Nucleus accumbens (tissue), 56 donors: ENCODE data around the gene FOXA1.
"Not testable (repeated sequence)": the region's sequence is repeated elsewhere in the genome, so short reads cannot be mapped to it uniquely, and the experiment has no call there.

Source experiments
- DNase-seq, 56 donors: peaks; one replicate each; lab custom pipeline; 2025; lab: John Stamatoyannopoulos, UW

The FOXA1 gene

DNA sequence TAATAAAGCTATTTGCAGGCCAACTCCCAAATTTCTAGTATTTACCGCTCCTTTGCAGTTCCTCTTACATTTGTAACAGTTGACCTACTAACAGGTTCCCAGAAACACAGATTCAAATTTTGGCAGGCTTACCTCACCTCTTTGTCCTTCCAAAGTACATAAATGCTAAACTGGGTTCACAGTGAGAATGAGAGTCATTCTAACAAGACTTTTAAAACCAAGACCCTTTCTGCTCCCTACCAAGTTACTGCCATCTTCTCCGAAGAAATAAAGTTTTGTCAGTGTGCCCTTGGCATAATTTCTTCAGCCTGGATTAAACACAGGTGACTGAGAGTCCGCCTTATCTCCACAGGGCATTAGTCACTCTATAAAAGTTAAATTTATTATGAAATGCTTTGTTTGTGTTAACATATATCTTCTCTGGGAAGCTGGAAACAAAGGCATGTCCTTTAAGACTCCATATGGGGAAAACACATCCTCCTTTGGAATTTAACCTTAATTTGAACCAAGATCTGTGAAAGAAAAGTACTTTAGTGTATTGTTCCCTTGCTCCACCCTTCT lies 28.2 kb downstream of the FOXA1 start:
- DNase-seq = no peak

DNA sequence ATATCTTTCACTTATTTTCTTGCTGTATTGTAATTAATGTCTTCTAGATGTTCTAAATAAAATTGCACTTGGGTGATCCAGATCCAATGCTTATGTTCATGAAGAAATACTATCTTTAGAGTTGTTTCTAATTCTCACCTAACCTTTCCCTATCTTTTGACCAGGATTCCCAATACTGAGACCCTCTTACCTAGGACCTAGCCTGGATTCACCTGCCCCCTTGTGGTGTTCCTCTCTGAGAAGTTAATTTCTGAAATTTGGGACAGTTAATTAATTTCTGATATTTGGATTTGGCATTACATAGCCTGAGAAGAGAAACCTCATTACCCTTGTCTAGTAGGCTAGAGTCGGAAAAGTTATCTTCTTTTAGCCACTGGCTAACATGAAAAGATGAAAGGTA lies 29.5 kb downstream of the FOXA1 start:
- DNase-seq = no peak

DNA sequence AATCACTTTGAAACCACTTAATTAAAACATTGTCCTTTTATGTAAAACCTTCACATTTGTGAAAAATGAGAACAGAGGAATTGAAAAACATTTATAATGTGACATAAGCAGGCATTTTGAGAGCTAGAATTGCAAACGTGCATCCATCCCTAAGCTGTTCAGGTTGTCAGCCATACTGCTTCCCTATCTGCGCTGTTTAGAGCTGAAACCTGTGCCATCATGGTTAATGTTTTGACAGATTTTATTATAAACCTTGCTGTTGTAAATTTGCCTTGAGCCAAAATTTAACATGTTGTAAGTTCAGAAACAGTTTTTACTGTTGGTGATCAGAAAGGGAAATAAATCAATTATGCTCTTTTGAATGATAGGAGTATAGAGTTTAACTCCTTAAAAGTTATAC lies 31.9 kb downstream of the FOXA1 start:
- no peak for DNase-seq

GRCh38 chr14:37559386-37559785 lies 35.7 kb downstream of the FOXA1 start:
- DNase-seq = no peak

- DNase-seq = no peak
Measured at GRCh38 chr14:37558740-37559139, 36.3 kb downstream of the FOXA1 start.

- not testable (repeated sequence) for DNase-seq
Measured at GRCh38 chr14:37555596-37555995, 39.5 kb downstream of the FOXA1 start.

- no peak for DNase-seq
Measured at GRCh38 chr14:37553935-37554550, 41.0 kb downstream of the FOXA1 start.

GRCh38 chr14:37551119-37551518 lies 43.9 kb downstream of the FOXA1 start:
- DNase-seq = no peak

- no peak for DNase-seq
Measured at GRCh38 chr14:37550511-37550910, 44.5 kb downstream of the FOXA1 start.

- no peak for DNase-seq
Measured at GRCh38 chr14:37546621-37547447, 48.2 kb downstream of the FOXA1 start.

GRCh38 chr14:37545174-37545573 lies 49.9 kb downstream of the FOXA1 start:
- DNase-seq = no peak

DNA sequence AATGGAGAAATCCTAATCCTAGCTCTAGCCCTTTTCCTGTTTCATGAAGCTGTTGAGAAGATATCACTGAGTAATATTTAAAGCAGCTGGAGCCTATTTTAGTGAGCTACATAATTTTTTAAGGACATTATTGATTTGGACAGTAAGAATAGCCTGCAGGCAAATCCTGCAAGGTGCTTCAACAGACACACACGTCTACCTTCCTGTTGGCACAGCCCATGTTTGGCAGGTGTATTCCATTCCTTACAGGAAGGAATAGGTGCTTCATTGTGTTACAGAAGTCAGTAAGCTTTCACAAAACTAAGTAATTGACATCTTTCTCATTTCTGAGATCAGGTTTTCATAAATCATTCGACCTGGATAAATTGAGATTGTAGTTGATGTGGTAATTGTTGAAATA lies 50.6 kb downstream of the FOXA1 start:
- DNase-seq = no peak

- no peak for DNase-seq
Measured at GRCh38 chr14:37539992-37540391, 55.1 kb downstream of the FOXA1 start.
